Lower lobe of right lung (tissue), 2 donors: ENCODE data around the gene PPP2R2C. TPM values are rescaled to one million over a fixed set of nuclear protein-coding genes. Genes with fewer than 3 reads are reported as not detected.

Source experiments
- ATAC-seq, 2 donors: fragments of 200-7000 bp; cut with Tn5 transposase; one replicate each; pipeline ENCODE4 v1.9.1; 2020 to 2022; ENCODE audit warnings: mild to moderate bottlenecking in 2 of 2, moderate library complexity in 2 of 2
- DNase-seq: peaks from one replicate; pipeline ENCODE4 v3.0.0-alpha.2; 2020
- H3K27ac ChIP-seq: fragments of 200-600 bp; one replicate; pipeline ENCODE4 v1.8.0; 2022
- H3K27me3 ChIP-seq: fragments of 200-600 bp; one replicate; pipeline ENCODE4 v1.8.0; 2022; ENCODE audit warnings: low read depth
- H3K36me3 ChIP-seq: fragments of 200-600 bp; one replicate; pipeline ENCODE4 v1.8.0; 2022; ENCODE audit warnings: mild to moderate bottlenecking
- H3K4me1 ChIP-seq: fragments of 200-600 bp; one replicate; pipeline ENCODE4 v1.8.0; 2022
- H3K4me3 ChIP-seq: fragments of 200-600 bp; one replicate; pipeline ENCODE4 v1.8.0; 2022; ENCODE audit warnings: mild to moderate bottlenecking
- H3K9me3 ChIP-seq: fragments of 200-600 bp; one replicate; pipeline ENCODE4 v1.8.0; 2022
- intact Hi-C: fragments of 100-400 bp; cut with DNase I; formaldehyde crosslinking; loops from one replicate; pipeline ENCODE4 v1.11.0; 2022
- total RNA-seq: library from RNA; stranded (reverse); fragmentation: NEBNext Ultra II Directional; extraction: Animal tissue kit (Norgen Biotek cat#: 25700); gene quantifications from one replicate; pipeline ENCODE4 v1.2.1, GENCODE V29; 2021
- TF ChIP-seq, protein P1 (sequence below): fragments of 200-600 bp; IDR thresholded peaks from one replicate; pipeline ENCODE4 v1.8.0; 2022; ENCODE audit warnings: antibody characterized with exemption, mild to moderate bottlenecking
- donor health status: DM: no; HTN: yes; CAD: no; lungs with severe emphysema.

Gene PPP2R2C
- total RNA-seq, 1 donor from 2014 or later: not detected

GRCh38 chr4:6380746-6381410 lies 91.5 kb downstream of the PPP2R2C start:
- TF ChIP-seq, protein P1, sequence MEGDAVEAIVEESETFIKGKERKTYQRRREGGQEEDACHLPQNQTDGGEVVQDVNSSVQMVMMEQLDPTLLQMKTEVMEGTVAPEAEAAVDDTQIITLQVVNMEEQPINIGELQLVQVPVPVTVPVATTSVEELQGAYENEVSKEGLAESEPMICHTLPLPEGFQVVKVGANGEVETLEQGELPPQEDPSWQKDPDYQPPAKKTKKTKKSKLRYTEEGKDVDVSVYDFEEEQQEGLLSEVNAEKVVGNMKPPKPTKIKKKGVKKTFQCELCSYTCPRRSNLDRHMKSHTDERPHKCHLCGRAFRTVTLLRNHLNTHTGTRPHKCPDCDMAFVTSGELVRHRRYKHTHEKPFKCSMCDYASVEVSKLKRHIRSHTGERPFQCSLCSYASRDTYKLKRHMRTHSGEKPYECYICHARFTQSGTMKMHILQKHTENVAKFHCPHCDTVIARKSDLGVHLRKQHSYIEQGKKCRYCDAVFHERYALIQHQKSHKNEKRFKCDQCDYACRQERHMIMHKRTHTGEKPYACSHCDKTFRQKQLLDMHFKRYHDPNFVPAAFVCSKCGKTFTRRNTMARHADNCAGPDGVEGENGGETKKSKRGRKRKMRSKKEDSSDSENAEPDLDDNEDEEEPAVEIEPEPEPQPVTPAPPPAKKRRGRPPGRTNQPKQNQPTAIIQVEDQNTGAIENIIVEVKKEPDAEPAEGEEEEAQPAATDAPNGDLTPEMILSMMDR: no peak
- DNase-seq (peak; percentile 27), ATAC-seq (no peak)
- Histone ChIP-seq H3K36me3 (no peaks in the 10 kb centered on the region), H3K27ac (no peak overlapping the region), H3K9me3 (no peaks in the 10 kb centered on the region), H3K4me1 (no peaks in the 10 kb centered on the region), H3K4me3 (no peak overlapping the region), H3K27me3 (peaks cover 31% of the 10 kb centered on the region)
- intact Hi-C loops: no loop called here

DNA sequence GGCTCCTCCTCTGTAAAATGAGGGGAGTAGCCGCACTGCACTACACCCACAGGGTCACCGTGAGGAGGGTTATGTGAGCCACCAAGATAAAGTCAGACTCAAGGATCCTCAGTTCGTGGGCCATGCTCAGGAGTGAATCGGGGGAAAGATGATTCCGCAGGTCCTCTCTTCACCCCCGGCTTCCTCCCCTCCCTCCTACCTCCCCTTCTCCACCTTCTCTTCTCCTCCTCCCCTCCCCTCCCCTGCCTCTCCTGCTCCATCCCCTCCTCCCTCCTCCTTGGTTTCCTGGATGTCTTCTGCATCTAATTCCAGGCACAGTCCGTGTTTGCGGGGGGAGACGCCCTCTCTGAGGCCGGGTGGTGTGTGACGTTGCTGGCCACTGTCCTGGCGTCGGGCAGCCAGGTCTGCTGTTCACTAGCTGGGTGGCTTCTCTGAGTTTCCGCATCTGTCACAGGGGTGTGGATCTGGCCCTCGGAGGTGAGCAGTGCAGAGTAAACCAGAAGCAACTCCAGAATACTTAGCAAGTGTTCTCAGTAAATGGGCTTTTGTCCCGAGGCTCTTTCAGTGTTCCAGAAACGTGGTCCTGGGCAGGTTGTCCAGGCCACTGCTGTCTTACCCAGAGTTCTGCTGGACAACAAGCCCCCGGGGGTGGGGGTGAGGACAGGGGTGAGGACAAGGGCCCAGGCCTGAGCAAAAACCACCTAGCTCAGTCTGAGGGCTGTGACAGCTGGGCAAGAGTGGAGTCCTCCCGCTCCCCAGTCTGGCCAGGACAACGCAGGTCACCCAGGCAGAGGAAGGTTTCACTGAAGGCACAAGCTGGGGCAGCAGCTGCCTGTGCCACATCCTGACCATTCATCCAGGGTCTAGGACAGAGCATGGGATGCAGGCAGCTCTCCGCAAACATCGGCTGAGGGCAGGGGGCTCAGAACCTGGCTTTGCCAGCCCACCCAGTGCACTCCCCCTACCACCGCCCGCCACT lies 92.4 kb downstream of the PPP2R2C start:
- TF ChIP-seq, protein P1: no peak
- no peaks in the 10 kb centered on the region for H3K9me3 ChIP-seq
- H3K36me3 ChIP-seq: no peaks in the 10 kb centered on the region
- H3K4me1 ChIP-seq: no peaks in the 10 kb centered on the region
- H3K27me3 ChIP-seq: peaks cover 31% of the 10 kb centered on the region
- H3K27ac ChIP-seq: no peak overlapping the region
- intact Hi-C loops: no loop called here
- DNase-seq (peak; percentile 22), ATAC-seq (no peak)
- no peak overlapping the region for H3K4me3 ChIP-seq

DNA sequence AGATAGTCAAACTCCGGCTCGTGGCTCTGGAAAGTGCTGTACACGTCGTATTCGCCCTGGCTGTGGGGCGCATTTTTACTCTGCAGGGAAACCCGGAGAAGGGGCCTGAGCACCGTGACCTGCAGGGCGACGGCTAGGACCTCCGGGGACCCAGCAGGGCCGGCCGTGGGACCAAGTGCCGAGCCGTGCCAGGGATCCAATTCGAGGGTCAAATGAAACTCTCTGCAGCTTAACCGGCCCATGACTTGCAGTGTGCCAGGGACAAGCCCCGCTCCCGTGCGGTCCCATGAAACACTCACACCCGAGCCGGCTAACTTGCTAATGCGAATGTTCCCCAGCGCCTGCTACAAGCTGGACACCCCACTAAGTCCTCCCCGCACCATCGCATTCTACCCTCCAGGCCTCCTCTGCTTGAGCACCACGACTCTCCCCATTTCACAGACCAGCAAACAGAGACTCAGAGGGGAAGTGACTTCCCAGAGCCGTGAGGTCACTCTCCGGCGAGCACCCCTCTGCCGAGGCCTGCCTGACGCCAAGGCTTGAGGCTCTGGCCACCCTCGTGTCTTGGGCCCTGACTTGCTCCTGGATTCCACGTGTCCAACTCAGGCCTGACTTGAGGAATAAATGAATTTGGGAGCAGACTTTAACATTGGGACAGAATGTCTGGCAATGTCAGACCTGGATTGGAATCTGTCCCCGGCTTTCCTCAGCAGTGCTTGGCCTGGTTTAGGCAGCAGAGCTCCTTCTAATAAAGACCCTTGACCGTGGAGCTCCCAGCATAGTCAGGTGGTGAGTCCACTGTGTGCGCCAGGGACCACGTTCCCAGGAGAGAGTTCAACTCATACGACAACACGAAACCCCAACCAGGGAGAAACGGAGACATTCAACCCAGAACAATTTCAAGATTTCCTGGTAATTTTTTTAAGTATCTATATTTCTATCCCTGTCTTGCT lies 93.6 kb downstream of the PPP2R2C start:
- no peaks in the 10 kb centered on the region for H3K36me3 ChIP-seq
- DNase-seq (peak; percentile 37), ATAC-seq (no peak)
- H3K27ac ChIP-seq: no peak overlapping the region
- intact Hi-C loops: no loop called here
- no peaks in the 10 kb centered on the region for H3K9me3 ChIP-seq
- no peaks in the 10 kb centered on the region for H3K4me1 ChIP-seq
- H3K27me3 ChIP-seq: peaks cover 31% of the 10 kb centered on the region
- TF ChIP-seq, protein P1: no peak
- H3K4me3 ChIP-seq: no peak overlapping the region

DNA sequence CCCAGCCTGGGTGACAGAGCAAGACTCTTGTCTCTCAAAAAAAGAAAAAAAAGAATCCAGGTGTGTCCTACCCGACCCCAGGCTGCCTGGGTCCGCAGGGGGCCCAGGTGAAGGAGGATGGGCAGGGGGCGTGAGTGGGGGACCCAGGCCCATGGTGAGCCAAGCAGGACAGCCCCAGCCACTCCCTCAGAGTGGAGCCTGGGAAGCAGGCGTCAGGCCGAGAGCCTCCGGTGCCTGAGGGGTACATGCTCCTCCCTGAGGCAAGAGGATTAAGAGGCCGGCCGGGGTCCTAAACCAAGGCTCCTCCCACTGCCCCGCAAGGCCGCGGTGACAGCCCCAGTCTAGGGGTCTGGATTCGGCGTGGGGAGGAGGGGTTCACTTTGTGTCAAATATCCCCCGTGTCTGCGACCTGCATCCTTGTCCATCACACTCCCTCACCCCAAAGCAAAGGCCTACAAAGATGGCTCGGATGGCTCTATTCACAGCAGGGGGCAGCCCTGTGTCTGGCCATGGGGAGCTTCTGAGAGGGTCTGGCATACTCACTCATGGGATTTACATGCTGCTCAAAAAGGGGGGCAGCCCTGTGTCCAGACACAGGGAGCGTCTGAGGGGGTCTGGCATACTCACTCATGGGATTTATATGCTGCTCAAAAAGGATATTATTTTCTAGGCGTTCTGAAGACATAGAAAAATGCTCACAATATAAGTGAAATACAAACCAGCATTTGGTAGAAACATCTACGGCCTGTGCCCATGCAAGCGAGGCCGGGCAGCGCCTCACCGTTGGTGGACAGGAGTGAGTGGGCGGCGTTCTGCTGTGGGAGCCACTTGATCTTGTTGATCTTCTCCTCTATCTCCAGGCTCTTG lies 94.6 kb downstream of the PPP2R2C start:
- no peaks in the 10 kb centered on the region for H3K9me3 ChIP-seq
- H3K27me3 ChIP-seq: peaks cover 28% of the 10 kb centered on the region
- intact Hi-C loops: no loop called here
- peak; percentile 36 for DNase-seq
- H3K27ac ChIP-seq: no peak overlapping the region
- TF ChIP-seq, protein P1: no peak
- H3K4me1 ChIP-seq: no peaks in the 10 kb centered on the region
- H3K36me3 ChIP-seq: no peaks in the 10 kb centered on the region
- no peak overlapping the region for H3K4me3 ChIP-seq
- ATAC-seq: no peak
